ENCODE data around the gene SREBF1.
A peak's percentile ranks its signal among the peaks of the same experiment; 100 is the strongest.

The SREBF1 gene

DNA sequence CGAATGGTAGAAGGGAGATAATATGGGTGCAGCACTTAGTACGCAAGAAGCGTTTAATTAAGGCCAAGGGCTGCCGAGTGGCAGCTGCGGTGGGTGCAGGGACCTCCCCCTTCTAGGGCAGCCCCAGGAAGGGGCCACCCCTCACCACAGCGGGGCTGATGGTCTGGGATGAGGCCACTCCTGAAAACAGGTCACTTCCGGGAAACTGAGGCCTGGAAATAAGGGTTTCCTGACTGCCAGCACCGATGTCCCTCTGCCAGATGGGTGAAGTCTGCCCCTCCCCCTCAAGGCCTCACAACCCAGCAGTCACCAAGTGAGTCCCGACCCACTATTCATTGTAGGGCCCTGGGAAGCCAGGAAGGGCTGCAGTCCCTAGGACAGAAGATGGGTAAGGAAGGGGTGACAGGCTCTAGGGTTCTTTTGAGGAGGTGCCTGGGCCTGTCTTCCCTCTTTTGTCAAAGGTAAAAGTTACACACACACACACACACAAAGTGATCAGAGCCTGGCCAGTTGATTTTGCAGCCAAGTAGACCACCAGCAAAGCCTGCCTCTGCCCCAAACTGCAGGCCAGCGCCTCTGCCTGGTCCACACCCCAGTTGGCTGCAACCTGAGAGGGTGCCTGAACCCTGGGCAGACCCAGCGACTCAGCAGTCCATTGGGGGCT is 12.5 kb downstream of the SREBF1 start:
- DNase-seq (ENCODE audit: low read depth), result no peak

DNA sequence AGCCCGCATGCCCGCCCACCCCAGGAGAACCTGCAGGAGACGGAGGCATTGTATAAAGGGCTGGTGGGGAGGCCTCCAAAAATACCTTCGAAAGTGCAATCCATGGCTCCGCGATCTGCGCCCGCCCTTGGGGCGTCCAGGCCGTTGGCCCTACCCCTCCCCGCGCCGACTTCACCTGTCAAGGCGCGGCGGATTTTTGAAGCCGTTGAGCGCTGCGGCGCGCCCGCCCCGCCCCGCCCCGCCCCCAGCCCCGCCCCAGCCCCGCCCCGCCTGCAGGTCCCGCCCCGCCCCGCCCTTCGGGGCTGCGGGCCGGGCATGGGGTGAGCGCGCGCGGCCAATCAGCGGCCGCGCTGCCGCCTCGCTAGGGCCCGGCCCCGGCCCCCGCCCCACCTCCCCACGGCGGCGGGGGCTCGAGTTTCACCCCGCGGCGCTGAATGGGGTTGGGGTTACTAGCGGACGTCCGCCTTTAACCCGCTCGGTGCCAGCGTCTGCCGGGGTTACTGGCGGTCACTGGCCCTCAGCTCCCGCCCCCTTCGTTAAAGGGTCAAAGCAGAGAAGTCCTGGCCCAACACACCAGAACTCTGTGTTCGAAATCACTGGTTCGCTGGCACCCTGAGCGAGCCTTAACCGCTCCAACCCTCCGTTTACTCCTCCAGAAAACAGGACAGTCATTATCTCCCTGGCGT is 13.2 kb downstream of the SREBF1 start:
- peak; percentile 68 for DNase-seq (ENCODE audit: low read depth)

GRCh38 chr17:17822616-17823015 is 14.2 kb downstream of the SREBF1 start:
- no peak for DNase-seq (ENCODE audit: low read depth)

- peak; percentile 83 for DNase-seq (ENCODE audit: low read depth)
These were observed 14.6 kb downstream of the SREBF1 start for GRCh38 chr17:17822189-17822588.

DNA sequence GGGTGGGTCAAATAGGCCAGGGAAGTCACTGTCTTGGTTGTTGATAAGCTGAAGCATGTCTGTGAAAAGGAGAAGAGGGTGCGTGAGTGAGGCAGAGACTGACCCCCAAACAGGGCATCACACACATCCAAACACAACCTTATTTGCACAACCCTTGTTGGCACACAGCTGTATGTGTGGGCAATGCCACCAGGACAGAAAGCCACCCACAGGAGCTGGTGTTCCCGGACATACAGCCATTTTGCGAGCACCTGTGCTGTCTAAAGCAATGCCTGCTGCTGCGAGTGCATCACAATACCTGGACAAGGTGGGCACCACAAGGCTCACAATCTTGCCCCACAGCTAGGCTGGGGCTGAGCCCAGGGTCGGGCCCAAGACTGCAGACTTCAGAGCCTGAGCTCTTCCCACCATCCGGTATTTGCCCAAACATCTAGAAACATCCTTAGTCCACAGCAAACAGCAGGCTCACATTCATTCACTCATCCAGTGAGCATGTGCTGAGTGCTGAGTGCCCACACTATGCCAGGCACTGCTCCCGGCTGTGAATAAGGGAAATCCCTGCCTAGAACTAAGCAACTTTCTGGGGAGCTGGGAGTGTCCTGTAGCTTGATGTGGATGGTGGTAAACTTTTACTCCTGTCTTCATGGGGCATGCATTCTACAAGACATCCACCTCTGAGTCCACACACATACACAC is 16.2 kb downstream of the SREBF1 start:
- no peak for DNase-seq (ENCODE audit: low read depth)

DNA sequence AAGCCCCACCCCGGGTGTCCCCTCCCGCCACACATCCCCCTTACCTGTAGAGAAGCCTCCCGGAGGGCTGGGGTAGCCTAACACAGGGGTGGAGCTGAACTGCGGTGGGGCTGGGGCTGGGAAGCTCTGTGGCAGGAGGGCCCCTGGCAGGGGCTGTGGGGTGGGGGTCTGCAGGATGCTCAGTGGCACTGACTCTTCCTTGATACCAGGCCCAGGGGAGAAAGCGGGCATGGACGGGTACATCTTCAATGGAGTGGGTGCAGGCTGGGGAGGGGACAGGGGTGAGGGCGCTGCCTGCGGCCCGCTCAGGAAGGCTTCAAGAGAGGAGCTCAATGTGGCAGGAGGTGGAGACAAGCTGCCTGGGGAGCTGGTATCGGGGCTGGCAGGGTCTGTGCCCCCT is 16.7 kb downstream of the SREBF1 start:
- DNase-seq (ENCODE audit: low read depth), result no peak

DNA sequence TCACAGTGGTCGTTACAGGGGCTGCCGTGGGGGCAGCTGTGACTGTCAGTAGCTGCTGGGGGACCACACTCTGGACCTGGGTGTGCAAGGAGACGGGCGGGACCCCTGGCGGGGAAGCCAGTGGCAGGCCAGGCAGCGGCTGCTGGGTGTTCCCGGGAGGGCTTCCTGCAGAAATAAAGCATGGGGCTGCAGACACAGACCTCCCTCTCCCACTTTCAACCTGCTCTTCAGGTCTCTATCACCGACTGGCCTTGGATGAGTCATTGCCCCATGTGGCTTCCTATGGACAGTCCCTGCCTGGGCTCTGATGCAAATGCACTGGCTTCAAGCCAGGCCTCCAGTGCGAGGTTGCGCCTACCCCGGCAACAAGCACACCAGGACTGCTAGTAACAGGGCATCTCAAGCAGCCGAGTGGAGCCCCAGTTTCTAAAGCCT is 17.2 kb downstream of the SREBF1 start:
- DNase-seq (ENCODE audit: low read depth), result no peak

DNA sequence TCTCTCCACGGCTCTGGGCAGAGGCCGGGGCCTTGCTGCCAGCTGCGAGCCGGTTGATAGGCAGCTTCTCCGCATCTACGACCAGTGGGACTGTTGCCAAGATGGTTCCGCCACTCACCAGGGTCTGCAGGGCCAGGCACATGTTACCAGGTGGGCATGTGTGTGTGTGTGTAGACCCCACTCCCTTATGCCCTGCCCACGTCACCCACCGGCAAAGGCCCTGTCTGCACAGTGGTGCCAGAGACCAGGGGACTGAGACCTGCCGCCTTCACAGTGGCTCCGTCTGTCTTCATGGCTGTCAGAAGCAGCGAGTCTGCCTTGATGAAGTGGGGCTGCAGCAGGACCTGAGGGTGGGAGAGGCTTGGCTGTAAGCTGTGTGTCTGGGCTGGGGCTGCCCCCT is 17.7 kb downstream of the SREBF1 start:
- DNase-seq (ENCODE audit: low read depth), result no peak

GRCh38 chr17:17818088-17818526 is 18.7 kb downstream of the SREBF1 start:
- DNase-seq (ENCODE audit: low read depth), result no peak

- DNase-seq (ENCODE audit: low read depth), result no peak
These were observed 19.2 kb downstream of the SREBF1 start for GRCh38 chr17:17817552-17817947.

- DNase-seq (ENCODE audit: low read depth), result no peak
These were observed 19.8 kb downstream of the SREBF1 start for GRCh38 chr17:17816831-17817551.

DNA sequence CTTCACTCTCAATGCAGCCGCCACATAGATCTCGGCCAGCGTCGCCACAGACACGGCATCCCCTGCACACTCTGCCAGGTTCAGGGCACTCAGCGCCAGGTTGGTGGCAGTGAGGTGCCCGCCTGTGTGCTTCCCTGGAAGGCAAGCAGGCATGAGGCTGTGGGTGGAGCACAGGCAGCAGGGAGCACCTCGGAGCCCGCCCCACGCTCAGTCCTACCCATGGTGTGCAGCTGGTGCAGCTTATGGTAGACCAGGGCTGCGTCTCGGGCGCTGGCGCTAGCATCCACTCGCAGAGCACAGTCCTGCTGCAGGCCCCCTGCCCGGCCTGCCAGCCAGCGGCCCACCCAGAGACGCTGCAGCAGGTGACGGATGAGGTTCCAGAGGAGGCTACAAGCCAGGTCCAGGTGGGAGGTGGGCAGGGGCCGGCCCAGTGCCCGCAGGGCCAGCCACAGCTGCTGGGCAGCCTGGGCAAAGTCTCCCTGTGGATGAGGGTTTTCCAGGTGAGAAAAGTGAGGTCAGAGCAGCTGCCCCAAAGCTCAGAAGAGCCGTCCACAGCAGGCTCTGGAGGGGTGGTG is 20.5 kb downstream of the SREBF1 start:
- no peak for DNase-seq (ENCODE audit: low read depth)

- DNase-seq (ENCODE audit: low read depth), result no peak
These were observed 21.2 kb downstream of the SREBF1 start for GRCh38 chr17:17815436-17816200.

- DNase-seq (ENCODE audit: low read depth), result no peak
These were observed 21.8 kb downstream of the SREBF1 start for GRCh38 chr17:17815062-17815406.

- DNase-seq (ENCODE audit: low read depth), result no peak
These were observed 22.4 kb downstream of the SREBF1 start for GRCh38 chr17:17814162-17815061.

- no peak for DNase-seq (ENCODE audit: low read depth)
These were observed 23.1 kb downstream of the SREBF1 start for GRCh38 chr17:17813725-17814095.

GRCh38 chr17:17813055-17813724 is 23.6 kb downstream of the SREBF1 start:
- DNase-seq (ENCODE audit: low read depth), result no peak

DNA sequence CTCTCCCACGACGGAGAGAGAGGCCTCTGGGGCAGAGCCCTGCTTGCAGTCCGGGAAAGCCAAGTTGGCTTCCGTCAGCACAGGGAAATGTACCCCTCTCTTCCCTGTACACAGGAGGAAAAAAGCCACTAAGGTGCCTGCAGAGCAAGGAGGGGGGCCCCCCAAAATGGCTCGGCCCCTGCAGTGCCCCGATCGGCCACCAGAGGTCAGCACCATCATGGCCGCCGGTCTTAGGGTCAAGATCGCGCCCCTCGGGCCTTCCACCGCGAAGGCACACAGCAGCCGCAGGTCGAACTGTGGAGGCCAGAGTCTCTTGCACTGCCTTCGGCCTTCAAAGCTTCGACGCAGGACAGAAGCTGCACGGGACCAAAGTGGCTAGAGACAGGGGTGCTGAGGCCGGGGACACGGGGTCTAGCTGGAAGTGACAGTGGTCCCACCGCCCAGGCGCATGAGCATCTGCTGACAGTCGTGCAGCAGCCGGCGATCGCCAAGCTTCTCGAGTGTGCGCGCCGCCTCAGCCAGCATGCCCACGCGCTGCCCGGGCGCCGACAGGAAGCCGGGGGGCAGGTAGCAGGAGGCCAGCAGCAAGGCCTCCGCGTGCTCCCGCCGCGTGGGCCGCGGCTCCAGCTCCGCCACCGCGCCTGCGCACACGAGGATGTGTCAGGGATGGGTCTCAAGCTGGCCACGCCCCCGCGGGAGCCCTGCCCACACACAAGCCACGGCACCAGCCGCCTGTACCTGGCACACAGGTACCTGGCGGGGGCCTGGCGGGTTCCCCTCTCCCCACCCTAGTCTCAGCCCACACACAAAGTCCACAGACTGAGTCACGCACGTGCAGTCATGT is 24.4 kb downstream of the SREBF1 start:
- no peak for DNase-seq (ENCODE audit: low read depth)
